K562 (cell line): ENCODE results near the gene PIKFYVE.

ENCODE experiments used
- CHCHD3 ChIP-seq: fragments of 250-450 bp; sonication (Bioruptor Pico); IDR thresholded peaks from 2 replicates; pipeline ENCODE4 v2.1.2; 2022; ENCODE audit warnings: mild to moderate bottlenecking
- KLF6 ChIP-seq: fragments of 250-450 bp; sonication (Bioruptor Pico); IDR thresholded peaks from 2 replicates; pipeline ENCODE4 v1.4.0; 2020; ENCODE audit warnings: mild to moderate bottlenecking, moderate library complexity, borderline replicate concordance
- ZNF263 ChIP-seq: sonication (generic); formaldehyde crosslinking; IDR thresholded peaks from 2 replicates; pipeline ENCODE4 v1.8.0; 2022; ENCODE audit warnings: mild to moderate bottlenecking, missing genetic modification reagents, borderline replicate concordance
- TF ChIP-seq, protein P1 (sequence below), 3 experiments: IDR thresholded peaks in 2 of 3; conservative IDR thresholded peaks in 1 of 3; 2 replicates each; pipeline ENCODE4 v1.5.1; 2011 to 2012; ENCODE audit warnings: low read length in 3 of 3, mild to moderate bottlenecking in 3 of 3, control low read depth in 2 of 3, improper control_type of control experiment in 1 of 3, inconsistent platforms in 1 of 3, low read depth in 1 of 3, mixed read lengths in 1 of 3, moderate library complexity in 1 of 3; ENCODE audit not compliant: insufficient read depth in 2 of 3
- TF ChIP-seq, protein P2 (sequence below): fragments of 450-650 bp; IDR thresholded peaks from 2 replicates; pipeline ENCODE4 v1.7.1; 2018; ENCODE audit warnings: mild to moderate bottlenecking, low read depth; ENCODE audit not compliant: partially characterized antibody

DNA sequence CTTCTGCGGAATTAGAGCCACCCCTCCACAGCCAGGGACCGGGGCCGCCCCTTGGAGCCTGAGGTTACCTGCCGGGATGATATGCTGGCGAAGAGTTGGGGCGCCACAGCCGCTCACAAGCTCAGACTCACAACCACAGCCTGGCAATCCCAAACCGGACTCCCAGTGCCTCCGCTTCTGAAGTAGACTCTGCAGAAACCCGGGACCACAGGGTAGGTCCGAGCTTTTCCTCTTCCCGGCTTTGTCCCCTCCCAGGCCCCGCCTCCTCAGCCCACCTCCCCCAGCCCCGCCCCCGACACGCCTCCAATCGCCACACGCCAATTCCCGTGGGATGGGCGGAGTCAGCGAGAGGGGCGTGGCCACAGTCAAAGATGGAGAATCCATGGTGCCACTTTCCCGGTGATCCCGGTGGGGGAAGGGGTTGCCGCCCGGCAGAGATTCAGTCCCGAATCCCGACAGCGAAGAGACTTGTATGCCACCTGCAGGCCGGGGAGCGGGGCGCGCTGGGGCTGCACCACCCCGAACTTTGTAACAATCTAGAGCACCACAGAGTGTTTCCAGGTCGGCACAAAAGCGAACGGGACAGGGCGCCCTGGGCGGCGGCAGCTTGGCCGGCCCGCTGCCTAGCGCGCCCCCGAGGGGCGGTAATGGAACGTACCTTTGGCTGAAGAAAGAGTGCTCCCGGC is 11.0 kb upstream of the PIKFYVE start, which contains the start of gene IDH1:
- TF ChIP-seq, protein P1, sequence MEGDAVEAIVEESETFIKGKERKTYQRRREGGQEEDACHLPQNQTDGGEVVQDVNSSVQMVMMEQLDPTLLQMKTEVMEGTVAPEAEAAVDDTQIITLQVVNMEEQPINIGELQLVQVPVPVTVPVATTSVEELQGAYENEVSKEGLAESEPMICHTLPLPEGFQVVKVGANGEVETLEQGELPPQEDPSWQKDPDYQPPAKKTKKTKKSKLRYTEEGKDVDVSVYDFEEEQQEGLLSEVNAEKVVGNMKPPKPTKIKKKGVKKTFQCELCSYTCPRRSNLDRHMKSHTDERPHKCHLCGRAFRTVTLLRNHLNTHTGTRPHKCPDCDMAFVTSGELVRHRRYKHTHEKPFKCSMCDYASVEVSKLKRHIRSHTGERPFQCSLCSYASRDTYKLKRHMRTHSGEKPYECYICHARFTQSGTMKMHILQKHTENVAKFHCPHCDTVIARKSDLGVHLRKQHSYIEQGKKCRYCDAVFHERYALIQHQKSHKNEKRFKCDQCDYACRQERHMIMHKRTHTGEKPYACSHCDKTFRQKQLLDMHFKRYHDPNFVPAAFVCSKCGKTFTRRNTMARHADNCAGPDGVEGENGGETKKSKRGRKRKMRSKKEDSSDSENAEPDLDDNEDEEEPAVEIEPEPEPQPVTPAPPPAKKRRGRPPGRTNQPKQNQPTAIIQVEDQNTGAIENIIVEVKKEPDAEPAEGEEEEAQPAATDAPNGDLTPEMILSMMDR (IDR thresholded peaks at IDR 0.05 in 2 of 3, conservative IDR thresholded peaks at IDR 0.05 in 1 of 3; ENCODE audit: insufficient read depth in 2 of 3, low read depth in 1 of 3, low read length in 3 of 3) = peak; percentile 59 to 66 (median 64)
- TF ChIP-seq, protein P2, sequence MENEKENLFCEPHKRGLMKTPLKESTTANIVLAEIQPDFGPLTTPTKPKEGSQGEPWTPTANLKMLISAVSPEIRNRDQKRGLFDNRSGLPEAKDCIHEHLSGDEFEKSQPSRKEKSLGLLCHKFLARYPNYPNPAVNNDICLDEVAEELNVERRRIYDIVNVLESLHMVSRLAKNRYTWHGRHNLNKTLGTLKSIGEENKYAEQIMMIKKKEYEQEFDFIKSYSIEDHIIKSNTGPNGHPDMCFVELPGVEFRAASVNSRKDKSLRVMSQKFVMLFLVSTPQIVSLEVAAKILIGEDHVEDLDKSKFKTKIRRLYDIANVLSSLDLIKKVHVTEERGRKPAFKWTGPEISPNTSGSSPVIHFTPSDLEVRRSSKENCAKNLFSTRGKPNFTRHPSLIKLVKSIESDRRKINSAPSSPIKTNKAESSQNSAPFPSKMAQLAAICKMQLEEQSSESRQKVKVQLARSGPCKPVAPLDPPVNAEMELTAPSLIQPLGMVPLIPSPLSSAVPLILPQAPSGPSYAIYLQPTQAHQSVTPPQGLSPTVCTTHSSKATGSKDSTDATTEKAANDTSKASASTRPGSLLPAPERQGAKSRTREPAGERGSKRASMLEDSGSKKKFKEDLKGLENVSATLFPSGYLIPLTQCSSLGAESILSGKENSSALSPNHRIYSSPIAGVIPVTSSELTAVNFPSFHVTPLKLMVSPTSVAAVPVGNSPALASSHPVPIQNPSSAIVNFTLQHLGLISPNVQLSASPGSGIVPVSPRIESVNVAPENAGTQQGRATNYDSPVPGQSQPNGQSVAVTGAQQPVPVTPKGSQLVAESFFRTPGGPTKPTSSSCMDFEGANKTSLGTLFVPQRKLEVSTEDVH = no peak
- TF ChIP-seq ZNF263 (CRISPR knock-in tag) (no peak), KLF6 (0 out of 2 replicates have a peak, but pooled peaks have one; percentile 8), CHCHD3 (CRISPR knock-in tag) (no peak)
